T-helper 2 cell (primary cell): ENCODE data around the gene SSR2.
"Not testable (repeated sequence)": the region's sequence is repeated elsewhere in the genome, so short reads cannot be mapped to it uniquely, and the experiment has no call there.

Source experiments
- DNase-seq, 5 experiments: peaks; one replicate each; pipeline versions ENCODE4 v3.0.0 to v3.0.0-alpha.2; 2012 to 2022

Gene SSR2

GRCh38 chr1:155990005-155990739 lies 30.6 kb downstream of the SSR2 start:
- DNase-seq, result no peak

- peak; percentile 40 to 81 (median 64) for DNase-seq
Observed at GRCh38 chr1:155989242-155990004, 31.3 kb downstream of the SSR2 start.

DNA sequence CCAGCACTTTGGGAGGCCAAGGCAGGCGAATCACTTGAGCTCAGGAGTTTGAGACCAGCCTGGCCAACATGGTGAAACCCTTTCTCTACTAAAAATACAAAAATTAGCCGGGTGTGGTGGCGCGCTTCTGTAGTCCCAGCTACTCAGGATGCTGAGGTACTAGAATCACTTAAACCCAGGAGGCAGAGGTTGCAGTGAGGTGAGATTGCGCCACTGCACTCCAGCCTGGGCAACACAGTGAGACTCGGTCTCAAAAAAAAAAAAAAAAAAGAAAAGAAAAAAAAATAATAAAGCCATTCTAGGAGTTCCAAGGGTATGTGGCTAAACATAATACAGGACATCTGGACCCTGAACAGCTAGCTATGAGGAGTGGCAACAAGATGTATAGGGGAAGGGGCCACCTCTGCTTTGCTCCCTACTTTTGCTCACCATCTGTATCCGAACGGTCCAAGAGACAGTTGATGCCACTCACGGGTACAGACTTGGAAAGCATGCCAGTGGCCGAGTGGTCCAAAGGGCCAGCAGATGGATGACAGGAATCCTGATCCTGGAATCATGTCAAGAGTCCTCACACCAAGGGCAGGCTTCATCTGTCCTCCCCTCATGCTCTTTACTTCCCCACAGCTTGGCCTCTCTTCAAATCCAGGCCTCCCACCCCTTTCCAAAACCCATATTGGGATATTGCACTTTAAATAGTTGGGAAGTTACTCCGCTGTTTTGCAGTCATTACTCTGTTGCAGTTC lies 35.7 kb downstream of the SSR2 start:
- DNase-seq, result not testable (repeated sequence)

DNA sequence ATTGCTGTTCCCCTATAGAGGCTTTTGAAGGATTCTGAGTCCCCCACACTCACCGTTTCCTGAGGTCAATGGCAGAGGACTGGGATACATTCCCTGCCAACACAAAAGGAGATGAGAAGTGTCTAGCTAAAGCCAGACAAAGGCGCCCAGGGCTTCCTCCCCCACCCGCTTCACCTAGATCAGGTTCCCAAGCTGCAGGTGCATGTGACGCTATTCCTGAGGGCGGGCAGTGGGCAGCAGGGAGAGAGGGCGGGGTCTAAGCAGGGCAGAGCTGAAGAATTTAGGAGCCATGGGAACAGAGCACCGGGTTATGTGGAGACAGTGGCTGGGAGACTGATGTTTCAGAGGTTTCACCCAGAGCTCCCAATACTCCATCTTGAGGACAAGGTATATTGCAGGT lies 36.4 kb downstream of the SSR2 start:
- DNase-seq, result no peak

DNA sequence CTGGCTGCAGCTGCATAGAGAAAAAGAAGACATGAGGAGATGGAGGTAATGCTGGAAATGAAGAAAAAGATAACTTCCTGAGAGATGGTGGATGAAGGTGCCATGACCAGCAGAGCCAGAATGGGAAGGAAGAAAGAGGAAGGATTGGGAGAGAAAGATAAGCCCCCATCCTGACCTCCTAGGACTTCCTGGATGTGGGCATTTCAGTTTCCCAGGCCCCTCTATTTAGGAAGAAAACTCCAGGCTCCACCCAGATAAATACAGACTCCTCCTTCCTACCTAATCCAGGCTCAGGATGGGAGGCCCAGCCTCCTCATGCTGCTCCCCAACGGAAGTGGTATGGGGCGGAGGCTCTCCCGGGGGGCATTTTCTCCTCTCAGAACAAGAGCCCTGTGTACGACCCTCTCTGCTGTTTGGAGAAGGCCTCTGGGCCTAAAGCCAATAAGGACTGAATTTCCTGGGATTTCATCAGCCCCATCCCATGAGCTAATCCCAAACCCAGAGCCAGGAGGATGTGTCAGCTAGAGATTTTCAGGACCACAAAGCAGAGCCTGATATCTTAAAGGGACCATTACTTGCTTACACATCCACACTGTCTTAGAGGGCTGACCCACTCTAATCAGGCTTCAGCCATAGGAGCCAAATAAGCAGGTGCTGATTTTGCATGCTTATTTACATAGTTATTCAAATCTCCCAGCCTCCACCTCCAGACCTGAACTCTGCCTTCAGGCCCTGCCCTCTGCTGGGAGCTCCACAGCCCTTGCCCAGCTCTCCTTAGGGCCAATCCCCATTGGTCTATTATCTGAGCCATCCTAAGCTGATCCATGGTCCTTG lies 37.3 kb downstream of the SSR2 start:
- no peak for DNase-seq

DNA sequence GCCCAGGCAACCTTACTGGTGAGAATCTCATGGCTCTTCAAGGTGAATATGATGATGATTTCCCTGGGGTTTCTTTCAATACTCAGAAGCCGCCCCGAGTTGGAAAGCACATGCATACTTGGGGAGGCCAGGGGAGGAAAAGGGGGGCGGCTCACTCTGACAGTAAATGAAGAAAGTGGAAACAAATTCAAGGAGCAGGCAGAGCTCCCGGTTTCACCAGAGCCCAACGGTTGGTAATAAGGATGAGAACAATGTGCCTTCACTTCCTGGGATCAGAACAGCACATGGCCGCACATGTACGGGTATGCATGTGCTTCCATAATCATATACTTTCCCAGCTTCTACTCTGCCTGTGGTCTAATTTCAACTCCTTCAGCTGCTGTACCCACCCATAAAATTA lies 38.6 kb downstream of the SSR2 start:
- no peak for DNase-seq

DNA sequence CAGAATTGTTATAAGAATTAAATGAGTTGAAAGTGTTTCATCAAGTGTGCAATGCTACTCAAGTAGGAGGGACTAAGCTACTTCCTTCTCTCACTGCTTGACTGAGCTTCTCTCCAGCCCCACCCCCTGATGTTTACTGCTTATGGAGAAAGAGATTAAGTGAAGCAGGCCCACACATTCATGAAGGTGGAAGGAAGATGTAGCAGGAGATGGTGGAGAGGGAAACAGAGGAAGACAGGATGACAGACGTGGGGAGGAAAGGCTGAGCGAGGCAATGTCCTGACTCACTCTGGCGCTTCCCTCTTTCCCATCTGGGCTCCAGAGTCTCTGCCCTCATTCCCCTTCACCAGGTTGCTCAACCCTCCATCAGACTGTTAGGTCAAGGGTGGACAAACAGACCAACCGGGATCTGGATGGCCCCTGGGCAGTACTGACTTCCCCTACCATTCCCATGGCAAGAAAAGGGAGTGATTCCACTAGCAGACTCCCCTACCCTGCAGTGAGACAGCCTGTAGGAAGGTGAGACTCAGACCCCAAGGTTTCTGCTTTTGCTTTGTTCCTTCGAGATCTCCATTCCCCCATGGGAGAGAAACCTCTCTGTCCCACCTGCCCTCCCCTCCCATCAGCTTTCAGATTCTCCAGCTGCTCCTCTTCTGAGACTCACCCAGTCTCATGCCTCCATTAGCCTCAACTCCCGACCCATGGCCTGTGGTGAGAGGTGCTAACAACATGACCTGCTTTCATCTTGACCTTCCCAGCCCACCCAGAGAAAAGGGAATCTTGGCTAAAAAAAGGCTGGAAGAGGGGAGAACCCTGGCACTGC lies 39.3 kb downstream of the SSR2 start:
- peak in 1 of 5 experiments; percentile 74 for DNase-seq

GRCh38 chr1:155979597-155980343 lies 41.0 kb downstream of the SSR2 start:
- no peak for DNase-seq

DNA sequence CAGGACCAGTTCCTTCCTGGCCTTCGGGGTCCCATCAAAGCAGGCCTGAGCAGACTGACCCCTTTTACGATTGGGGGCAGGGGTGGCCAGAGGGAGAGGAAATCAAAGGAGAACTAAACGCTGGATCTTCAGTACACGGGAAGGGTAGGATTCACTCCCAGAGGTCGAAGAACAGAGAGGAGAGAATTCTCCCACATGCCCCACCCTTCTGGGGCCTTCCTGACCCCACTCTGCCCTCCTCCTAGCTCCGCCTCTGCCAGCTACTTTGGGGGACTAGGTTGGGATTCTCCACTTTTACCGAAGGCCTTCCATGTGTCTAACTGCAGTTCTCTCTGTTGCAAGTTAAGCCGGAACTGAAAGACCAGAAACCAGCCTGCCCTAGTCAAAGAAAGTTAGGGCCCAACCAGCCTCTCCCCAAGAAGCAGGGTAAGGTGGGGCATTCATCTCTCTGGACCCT lies 41.8 kb downstream of the SSR2 start:
- DNase-seq, result no peak

DNA sequence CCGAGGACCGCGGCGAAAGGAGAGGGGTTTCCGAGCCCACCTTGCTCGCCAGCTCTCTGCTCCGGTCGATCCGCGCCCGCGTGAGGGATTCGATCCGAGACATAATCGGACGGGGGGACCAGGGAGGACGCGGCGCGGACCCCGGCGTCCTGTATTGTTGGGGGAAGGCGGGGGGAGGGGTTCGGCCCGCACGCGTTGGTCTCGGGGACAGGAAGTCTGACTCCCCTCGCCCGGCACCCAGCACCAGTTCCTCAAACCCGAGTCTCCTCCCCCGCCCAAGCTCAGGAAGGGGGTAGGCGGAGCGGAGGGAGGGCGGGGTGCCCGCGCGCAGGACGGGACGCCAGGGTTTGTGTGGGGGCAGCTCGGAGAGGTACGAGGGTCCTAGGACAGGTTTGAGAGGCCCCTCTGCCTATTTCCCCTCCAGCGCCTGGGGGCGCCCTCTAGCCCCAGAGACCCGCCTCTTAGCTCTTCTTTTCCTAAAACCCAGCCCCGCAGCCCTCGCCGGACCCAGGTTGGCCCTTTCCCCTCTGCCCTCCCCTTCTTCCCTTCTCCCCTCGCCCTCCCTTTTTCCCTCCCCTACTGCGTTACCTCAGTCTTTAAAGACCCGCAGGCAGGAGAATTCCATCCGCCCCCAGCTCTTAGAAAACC lies 42.3 kb downstream of the SSR2 start, which contains the start of gene ARHGEF2:
ARHGEF2 (minus strand) TSS at position 223 of the 648 bp plus-strand sequence; CDS start at position 103, 120 bp downstream.
- peak; percentile 41 to 87 (median 65) for DNase-seq

DNA sequence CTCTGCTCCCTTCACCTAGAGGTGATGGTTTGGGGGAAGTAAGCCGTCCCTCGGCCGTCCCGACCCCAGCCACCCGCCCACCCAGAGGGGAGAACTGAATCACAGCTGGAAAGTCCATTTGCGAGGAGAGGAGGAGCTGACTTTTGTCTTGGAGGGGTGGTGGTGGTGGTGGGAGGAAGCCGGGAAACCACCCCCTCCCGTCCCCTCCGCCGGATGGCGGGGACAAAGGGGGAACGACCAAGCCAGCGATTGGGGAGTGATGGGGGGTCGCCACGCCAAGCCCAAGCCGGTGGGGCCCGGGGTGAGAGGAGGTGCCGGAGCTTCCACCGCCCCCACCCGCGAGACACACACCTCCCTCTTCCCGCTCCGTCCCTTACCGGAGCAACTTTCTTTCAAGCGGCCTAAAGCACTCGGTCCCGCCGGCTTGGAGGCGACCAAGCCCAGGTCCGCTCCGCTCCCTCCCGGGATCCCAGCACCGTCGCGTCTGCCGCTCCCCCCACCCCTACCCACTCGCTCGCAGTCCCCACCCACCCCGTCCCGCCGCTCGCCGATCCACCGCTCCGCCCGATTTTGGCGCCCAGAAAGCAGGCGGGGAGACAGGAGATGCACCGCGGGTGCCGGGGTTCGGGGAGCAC lies 42.9 kb downstream of the SSR2 start:
- DNase-seq, result peak in 4 of 5 experiments; percentile 26 to 60 (median 34)

- DNase-seq, result no peak
Observed at GRCh38 chr1:155976913-155977689, 43.6 kb downstream of the SSR2 start.

GRCh38 chr1:155976062-155976912 lies 44.5 kb downstream of the SSR2 start:
- peak in 4 of 5 experiments; percentile 27 to 71 (median 61) for DNase-seq

DNA sequence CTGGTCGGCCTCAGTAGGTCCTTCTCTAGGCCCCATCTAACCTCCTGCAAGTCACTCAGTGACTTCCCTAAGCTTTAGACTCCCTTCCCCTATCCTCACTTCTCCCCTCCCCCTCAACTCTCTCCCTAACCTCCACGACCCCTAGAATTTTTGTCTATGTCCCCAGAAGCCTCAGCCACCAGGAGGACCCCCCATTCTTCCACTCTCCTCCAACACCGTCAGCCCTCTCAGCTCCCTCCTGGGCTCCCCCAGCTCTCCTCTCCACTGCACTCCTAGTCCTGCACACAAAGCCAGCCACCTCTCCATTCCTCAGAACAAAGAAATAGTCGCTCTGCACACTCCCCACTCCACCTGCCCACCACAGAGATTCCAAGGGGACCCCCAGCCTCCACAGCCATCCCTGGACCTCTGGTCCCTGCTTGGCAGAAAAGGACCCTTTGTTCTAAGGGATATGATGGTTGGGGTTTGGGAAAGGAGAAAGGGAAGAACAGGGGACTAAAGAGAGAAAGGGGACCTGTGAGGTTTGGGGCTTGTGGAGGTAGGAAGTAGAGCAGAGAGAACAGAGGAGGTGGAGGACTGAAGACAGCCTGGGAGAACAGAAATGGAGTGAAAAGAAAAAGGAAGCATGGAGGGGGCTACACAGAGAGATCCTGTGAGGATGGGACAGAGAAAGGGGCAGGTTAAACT lies 45.2 kb downstream of the SSR2 start:
- no peak for DNase-seq

DNA sequence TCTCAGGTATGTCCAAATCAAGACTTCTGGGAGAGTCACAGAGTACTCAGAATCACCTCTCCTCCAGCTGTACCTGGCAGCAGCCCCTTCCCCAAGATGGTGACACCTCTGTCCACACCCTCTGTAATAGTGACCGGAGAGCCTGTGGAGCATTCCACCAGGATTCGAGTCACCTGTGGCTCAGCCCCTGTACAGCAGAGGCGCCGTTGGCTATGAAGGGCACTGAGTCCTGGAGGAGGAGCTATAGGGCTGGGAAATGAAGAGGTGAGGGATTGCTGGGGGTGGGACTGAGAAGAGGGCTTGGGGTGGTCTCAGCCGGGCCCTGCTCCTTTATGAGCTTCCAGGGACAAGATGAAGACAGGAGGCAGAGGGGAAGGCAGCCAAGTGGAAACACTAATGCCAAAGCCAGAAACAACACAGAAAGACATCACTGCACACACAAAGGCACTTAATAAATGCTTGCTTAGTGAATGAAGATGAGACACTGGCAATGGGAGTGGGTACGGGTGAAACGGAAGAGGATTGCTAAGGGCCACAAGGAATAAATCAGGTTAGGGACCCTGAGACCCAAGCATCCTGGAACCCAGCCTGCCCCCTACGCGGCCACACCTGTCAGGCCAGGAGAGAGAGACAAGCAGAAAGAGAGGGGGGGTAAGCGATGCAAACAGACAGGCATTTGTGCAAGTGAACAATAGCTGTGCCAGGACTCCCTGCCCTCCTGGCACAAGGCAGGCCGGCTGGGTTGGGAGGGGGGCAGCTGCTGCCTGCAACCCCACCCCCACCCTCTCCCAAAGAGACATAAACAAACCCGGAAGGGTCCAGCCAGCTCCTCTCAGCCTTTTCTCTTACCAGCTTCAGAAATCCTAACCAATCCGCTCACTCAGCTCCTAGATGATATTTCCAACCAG lies 46.3 kb downstream of the SSR2 start:
- DNase-seq, result no peak

- no peak for DNase-seq
Observed at GRCh38 chr1:155973723-155974122, 47.0 kb downstream of the SSR2 start.
